ENCODE data around the gene TTC36. TPM values are rescaled to one million over a fixed set of nuclear protein-coding genes. Genes with fewer than 3 reads are reported as not detected.

Gene TTC36
- total and polyA plus RNA-seq, 4 experiments from 2014 or later: 0.39 to 1.2 (median 0.82) TPM

DNA sequence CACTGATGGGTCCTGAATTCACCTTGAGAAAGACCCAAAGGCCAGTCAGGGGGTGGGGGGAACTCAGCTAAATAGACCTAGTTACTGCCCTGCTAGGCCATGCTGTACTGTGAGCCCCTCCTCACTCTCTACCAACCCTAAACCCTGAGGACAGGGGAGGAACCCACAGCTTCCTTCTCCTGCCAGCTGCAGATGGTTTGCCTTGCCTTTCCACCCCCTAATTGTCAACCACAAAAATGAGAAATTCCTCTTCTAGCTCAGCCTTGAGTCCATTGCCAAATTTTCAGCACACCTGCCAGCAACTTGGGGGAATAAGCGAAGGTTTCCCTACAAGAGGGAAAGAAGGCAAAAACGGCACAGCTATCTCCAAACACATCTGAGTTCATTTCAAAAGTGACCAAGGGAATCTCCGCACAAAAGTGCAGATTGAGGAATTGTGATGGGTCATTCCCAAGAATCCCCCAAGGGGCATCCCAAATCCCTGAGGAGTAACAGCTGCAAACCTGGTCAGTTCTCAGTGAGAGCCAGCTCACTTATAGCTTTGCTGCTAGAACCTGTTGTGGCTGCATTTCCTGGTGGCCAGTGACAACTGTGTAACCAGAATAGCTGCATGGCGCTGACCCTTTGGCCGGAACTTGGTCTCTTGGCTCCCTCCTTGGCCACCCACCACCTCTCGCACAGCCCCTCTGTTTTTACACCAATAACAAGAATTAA is 2.4 kb upstream of the TTC36 start:
- H3K4me3 Mint-ChIP-seq: no peak overlapping the region
- DNase-seq: no peak
- Histone ChIP-seq H3K4me1 (ENCODE audit: insufficient read depth, low read length) (peaks cover 18% of the 10 kb centered on the region), H3K9me3 (ENCODE audit: control insufficient read depth in 1 of 2, low read length in 2 of 2) (no peaks in the 10 kb centered on the region), H3K27ac (ENCODE audit: low read depth, low read length) (no peak overlapping the region), H3K36me3 (ENCODE audit: insufficient read depth, low read length) (peaks cover 33% of the 10 kb centered on the region), H3K4me3 (ENCODE audit: low read length in 2 of 2) (no peak overlapping the region), H3K27me3 (ENCODE audit: insufficient read depth, low read length) (no peaks in the 10 kb centered on the region)
- H3K4me1 Mint-ChIP-seq: peaks cover 13 to 31% (median 17%) of the 10 kb centered on the region in 4 donors
- POLR2A ChIA-PET (ENCODE audit: partially characterized antibody): interaction anchor here (0.9 to 1.0 kb wide), 2 partner anchors 10 to 86 kb away, joined by 3 read pairs; no protein-coding TSS in a partner anchor
- peaks cover 25 to 42% of the 10 kb centered on the region in 2 donors for H3K36me3 Mint-ChIP-seq
- peak overlapping the region in 4 of 7 donors; percentile 4 to 79 (median 66) for H3K27ac Mint-ChIP-seq
- peaks cover 0 to 2% (median 0%) of the 10 kb centered on the region in 8 donors for H3K9me3 Mint-ChIP-seq
- CTCF ChIA-PET (ENCODE audit: partially characterized antibody): interaction anchor here (1.1 kb wide), 1 partner anchor 37 kb away, joined by 3 read pairs; no protein-coding TSS in a partner anchor
- intact Hi-C loops (cut with micrococcal nuclease): no loop called here
- H3K27me3 Mint-ChIP-seq: no peaks in the 10 kb centered on the region

DNA sequence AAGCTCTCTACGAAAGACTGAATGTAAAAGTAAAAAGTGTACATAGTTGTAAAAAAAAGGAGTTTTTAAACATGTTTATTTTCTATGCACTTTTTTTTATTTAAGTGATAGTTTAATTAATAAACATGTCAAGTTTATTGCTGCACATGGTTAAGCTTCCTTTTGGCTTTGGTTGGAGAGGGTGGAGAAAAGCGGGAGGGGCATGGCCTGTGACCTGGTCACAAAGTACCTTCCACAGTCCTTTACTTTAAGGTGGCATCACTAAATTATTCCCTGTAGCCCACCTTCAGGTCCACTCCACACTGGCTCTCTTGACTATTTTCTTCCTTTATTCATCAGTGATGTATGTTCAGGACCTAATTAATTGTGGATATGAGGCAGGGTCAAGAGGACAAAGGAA is 586 bp upstream of the TTC36 start:
- Mint-ChIP-seq H3K36me3 (peaks cover 15 to 32% of the 10 kb centered on the region in 2 donors), H3K27me3 (no peaks in the 10 kb centered on the region)
- POLR2A ChIA-PET (ENCODE audit: partially characterized antibody): interaction anchor here (1.4 kb wide), 1 partner anchor 91 kb away, joined by 7 read pairs; the partner anchor contains the start of gene KMT2A

DNA sequence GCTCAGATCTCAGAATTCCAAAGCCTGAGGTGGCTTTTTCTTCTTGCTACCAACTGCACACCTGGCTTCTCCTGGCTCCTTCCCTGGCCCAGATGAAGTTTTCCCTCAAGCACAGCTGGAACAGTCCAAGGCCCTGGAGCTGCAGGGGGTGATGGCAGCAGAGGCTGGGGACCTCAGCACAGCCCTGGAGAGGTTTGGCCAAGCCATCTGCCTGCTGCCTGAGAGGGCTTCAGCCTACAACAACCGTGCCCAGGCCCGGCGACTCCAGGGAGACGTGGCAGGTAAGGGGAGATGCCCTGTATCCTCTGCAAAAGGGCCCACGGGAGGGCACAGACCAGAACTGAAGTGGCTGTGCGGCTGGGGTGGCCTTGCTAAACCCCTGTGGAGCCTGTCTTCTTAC is 1.2 kb downstream of the TTC36 start:
- Histone ChIP-seq H3K4me3 (ENCODE audit: low read length in 2 of 2) (no peak overlapping the region), H3K27ac (ENCODE audit: low read depth, low read length) (no peak overlapping the region), H3K4me1 (ENCODE audit: insufficient read depth, low read length) (peaks cover 32% of the 10 kb centered on the region), H3K27me3 (ENCODE audit: insufficient read depth, low read length) (no peaks in the 10 kb centered on the region), H3K9me3 (ENCODE audit: control insufficient read depth in 1 of 2, low read length in 2 of 2) (no peaks in the 10 kb centered on the region), H3K36me3 (ENCODE audit: insufficient read depth, low read length) (peaks cover 3% of the 10 kb centered on the region)
- intact Hi-C loops (cut with micrococcal nuclease): no loop called here
- DNase-seq: no peak
- H3K27ac Mint-ChIP-seq: peak overlapping the region in 1 of 7 donors; percentile 86
- H3K9me3 Mint-ChIP-seq: peaks cover 0 to 2% (median 0%) of the 10 kb centered on the region in 8 donors
- no peaks in the 10 kb centered on the region for H3K27me3 Mint-ChIP-seq
- POLR2A ChIA-PET (ENCODE audit: partially characterized antibody): no interaction called here
- peaks cover 6 to 22% of the 10 kb centered on the region in 2 donors for H3K36me3 Mint-ChIP-seq
- CTCF ChIA-PET (ENCODE audit: partially characterized antibody): no interaction called here
- H3K4me3 Mint-ChIP-seq: no peak overlapping the region
- H3K4me1 Mint-ChIP-seq: peaks cover 19 to 47% (median 32%) of the 10 kb centered on the region in 4 donors

More for the DNA sequence above, 586 bp upstream of the TTC36 start:
- no peak overlapping the region for H3K4me3 Mint-ChIP-seq
- DNase-seq: no peak
- no peak overlapping the region for H3K4me3 ChIP-seq (ENCODE audit: low read length in 2 of 2)
- H3K9me3 Mint-ChIP-seq: peaks cover 0 to 2% (median 0%) of the 10 kb centered on the region in 8 donors
- H3K36me3 ChIP-seq (ENCODE audit: insufficient read depth, low read length): peaks cover 15% of the 10 kb centered on the region
- no peaks in the 10 kb centered on the region for H3K9me3 ChIP-seq (ENCODE audit: control insufficient read depth in 1 of 2, low read length in 2 of 2)
- no peaks in the 10 kb centered on the region for H3K27me3 ChIP-seq (ENCODE audit: insufficient read depth, low read length)
- H3K4me1 Mint-ChIP-seq: peaks cover 19 to 40% (median 26%) of the 10 kb centered on the region in 4 donors
- H3K27ac ChIP-seq (ENCODE audit: low read depth, low read length): no peak overlapping the region
- H3K27ac Mint-ChIP-seq: no peak overlapping the region
- intact Hi-C loops (cut with micrococcal nuclease): no loop called here
- peaks cover 27% of the 10 kb centered on the region for H3K4me1 ChIP-seq (ENCODE audit: insufficient read depth, low read length)
- CTCF ChIA-PET (ENCODE audit: partially characterized antibody): no interaction called here

DNA sequence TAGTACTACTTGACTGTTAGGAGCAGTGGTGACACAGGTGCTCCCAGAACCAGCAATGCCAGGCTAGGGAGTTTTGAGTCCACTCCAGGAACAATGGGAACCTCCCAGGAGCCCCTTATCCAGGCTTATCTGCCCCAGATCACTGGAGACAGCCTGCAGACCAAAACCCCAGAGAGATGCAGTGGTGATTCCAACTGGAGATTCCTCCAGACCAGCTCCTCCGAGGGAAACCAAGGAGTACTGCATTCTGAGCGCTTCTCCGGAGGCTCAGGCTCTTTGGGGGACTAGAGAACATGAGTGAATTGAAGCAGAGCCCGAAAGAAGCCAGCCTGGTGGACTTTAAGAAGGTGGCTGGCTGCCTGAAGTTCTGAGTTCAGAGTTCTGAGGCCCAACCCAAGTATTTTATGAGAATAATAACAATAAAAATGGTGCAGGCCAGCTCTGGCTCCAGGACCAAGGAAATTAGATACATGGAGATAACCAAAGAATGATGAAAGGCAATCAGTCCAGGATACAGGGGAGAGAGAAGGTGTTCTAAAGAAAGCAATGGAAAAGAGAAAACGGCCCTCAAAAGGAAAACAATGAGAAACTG is 2.4 kb downstream of the TTC36 start:
- POLR2A ChIA-PET (ENCODE audit: partially characterized antibody): interaction anchor here (0.6 to 1.5 kb wide), 6 partner anchors 37 to 170 kb away, joined by 3 to 10 read pairs (median 3); partner anchors contain the start of genes ARCN1, ATP5MG, KMT2A and UBE4A
- intact Hi-C loops (cut with micrococcal nuclease): loop anchor here (5.0 kb wide), 1 partner anchor 38 kb away; the partner anchor contains the start of gene IFT46
- peaks cover 0 to 2% (median 0%) of the 10 kb centered on the region in 8 donors for H3K9me3 Mint-ChIP-seq
- no peaks in the 10 kb centered on the region for H3K27me3 Mint-ChIP-seq
- peaks cover 19 to 47% (median 32%) of the 10 kb centered on the region in 4 donors for H3K4me1 Mint-ChIP-seq
- CTCF ChIA-PET (ENCODE audit: partially characterized antibody): no interaction called here
- H3K4me3 ChIP-seq (ENCODE audit: low read length in 2 of 2): peak overlapping the region in 1 of 2 donors; percentile 77
- peaks cover 0 to 14% of the 10 kb centered on the region in 2 donors for H3K36me3 Mint-ChIP-seq
- H3K4me3 Mint-ChIP-seq: peak overlapping the region; percentile 87 to 95 (median 91)
- no peak overlapping the region for H3K27ac ChIP-seq (ENCODE audit: low read depth, low read length)
- H3K4me1 ChIP-seq (ENCODE audit: insufficient read depth, low read length): peaks cover 32% of the 10 kb centered on the region
- H3K27ac Mint-ChIP-seq: peak overlapping the region in 6 of 7 donors; percentile 52 to 91 (median 85)
- no peak for DNase-seq
- peaks cover 2% of the 10 kb centered on the region for H3K36me3 ChIP-seq (ENCODE audit: insufficient read depth, low read length)
- H3K27me3 ChIP-seq (ENCODE audit: insufficient read depth, low read length): no peaks in the 10 kb centered on the region
- H3K9me3 ChIP-seq (ENCODE audit: control insufficient read depth in 1 of 2, low read length in 2 of 2): no peaks in the 10 kb centered on the region

DNA sequence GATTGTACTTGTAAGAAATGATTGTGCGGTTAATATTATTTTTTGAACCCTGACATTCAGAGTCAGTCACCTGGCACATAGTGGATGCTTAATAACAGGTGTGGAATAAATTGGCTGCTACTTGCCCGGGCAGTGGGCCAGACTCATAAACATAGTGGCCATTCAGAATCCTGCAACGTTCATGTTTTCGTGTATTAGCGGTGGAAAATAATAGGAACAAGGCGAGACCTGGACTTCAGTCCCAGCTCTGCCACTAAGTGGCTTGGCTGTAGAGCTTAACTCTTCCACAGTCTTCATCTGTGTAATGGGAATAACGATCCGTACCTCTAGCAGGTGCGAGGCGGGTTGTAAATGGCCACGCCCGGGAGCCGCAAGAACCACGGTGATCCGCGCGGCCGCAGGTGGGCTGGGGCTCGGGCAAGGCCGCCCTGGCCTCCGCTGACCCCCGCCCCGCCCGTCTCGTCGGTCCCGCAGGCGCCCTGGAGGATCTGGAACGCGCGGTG is 3.0 kb downstream of the TTC36 start:
- peak overlapping the region; percentile 65 for H3K27ac ChIP-seq (ENCODE audit: low read depth, low read length)
- POLR2A ChIA-PET (ENCODE audit: partially characterized antibody): interaction anchor here (0.5 to 1.5 kb wide), 6 partner anchors 8 to 171 kb away, joined by 3 to 10 read pairs (median 3); partner anchors contain the start of genes ARCN1, KMT2A and UBE4A
- peak overlapping the region; percentile 87 to 95 (median 91) for H3K4me3 Mint-ChIP-seq
- peaks cover 19 to 47% (median 31%) of the 10 kb centered on the region in 4 donors for H3K4me1 Mint-ChIP-seq
- no peaks in the 10 kb centered on the region for H3K36me3 ChIP-seq (ENCODE audit: insufficient read depth, low read length)
- H3K36me3 Mint-ChIP-seq: peaks cover 0 to 9% of the 10 kb centered on the region in 2 donors
- CTCF ChIA-PET (ENCODE audit: partially characterized antibody): no interaction called here
- H3K4me1 ChIP-seq (ENCODE audit: insufficient read depth, low read length): peaks cover 32% of the 10 kb centered on the region
- intact Hi-C loops (cut with micrococcal nuclease): loop anchor here (5.0 kb wide), 1 partner anchor 37 kb away; the partner anchor contains the start of gene IFT46
- H3K4me3 ChIP-seq (ENCODE audit: low read length in 2 of 2): peak overlapping the region in 1 of 2 donors; percentile 77
- H3K27ac Mint-ChIP-seq: peak overlapping the region; percentile 52 to 91 (median 84)
- DNase-seq: peak in 2 of 5 donors; percentile 2 to 44
- H3K9me3 Mint-ChIP-seq: peaks cover 0 to 2% (median 0%) of the 10 kb centered on the region in 8 donors
- H3K9me3 ChIP-seq (ENCODE audit: control insufficient read depth in 1 of 2, low read length in 2 of 2): no peaks in the 10 kb centered on the region
- H3K27me3 ChIP-seq (ENCODE audit: insufficient read depth, low read length): no peaks in the 10 kb centered on the region
- H3K27me3 Mint-ChIP-seq: no peaks in the 10 kb centered on the region

DNA sequence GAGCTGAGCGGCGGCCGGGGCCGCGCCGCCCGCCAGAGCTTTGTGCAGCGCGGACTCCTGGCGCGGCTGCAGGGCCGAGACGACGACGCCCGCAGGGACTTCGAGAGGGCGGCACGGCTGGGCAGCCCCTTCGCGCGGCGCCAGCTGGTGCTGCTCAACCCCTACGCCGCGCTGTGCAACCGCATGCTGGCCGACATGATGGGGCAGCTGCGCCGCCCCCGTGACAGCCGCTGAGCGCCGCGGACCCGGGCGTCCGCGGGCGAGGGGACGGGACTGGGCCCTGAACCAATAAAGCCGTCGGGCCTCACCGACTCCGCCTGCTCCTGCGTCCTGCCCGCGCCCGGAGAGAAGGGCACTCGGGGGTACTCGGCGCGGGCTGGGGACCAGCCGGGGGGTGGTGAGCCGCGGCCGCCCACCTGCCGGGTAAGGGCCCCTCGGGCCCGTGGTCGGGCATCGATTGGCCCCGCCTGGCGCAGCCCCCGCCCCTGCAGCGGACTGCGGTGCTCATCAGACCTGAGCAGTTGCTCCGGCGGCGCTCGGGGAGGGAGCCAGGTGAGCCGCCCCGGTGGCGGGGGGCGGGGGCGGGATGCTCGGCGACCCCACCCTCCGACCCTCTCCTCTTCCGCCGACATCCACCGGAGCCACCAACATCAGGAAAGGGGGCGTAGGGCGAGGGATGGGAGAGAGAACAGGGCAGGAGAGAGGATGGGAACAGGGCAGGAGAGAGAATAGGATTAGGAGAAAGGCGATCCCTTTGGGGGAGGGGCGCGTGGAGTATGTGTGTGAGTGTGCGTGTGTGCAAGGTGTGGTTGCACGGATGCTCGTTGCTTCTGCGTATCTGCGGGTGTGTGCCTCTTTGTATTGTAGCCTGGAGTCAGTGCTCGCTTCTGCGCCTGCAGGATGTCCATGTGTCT is 3.7 kb downstream of the TTC36 start, which contains the start of gene TMEM25:
Gene TMEM25, plus strand, starts transcription at position 510 of the 914 bp plus-strand sequence. CDS start 610 bp downstream, outside the sequence.
- intact Hi-C loops (cut with micrococcal nuclease): loop anchor here (5.0 kb wide), 1 partner anchor 36 kb away; the partner anchor contains the start of gene IFT46
- DNase-seq: peak; percentile 68 to 78 (median 72)
- Histone ChIP-seq H3K27me3 (ENCODE audit: insufficient read depth, low read length) (no peaks in the 10 kb centered on the region), H3K27ac (ENCODE audit: low read depth, low read length) (peak within 1 kb of the TSS; percentile 65), H3K4me1 (ENCODE audit: insufficient read depth, low read length) (peaks cover 32% of the 10 kb centered on the region), H3K9me3 (ENCODE audit: control insufficient read depth in 1 of 2, low read length in 2 of 2) (no peaks in the 10 kb centered on the region), H3K4me3 (ENCODE audit: low read length in 2 of 2) (peak within 1 kb of the TSS; percentile 65 to 77), H3K36me3 (ENCODE audit: insufficient read depth, low read length) (no peaks in the 10 kb centered on the region)
- peaks cover 0 to 8% of the 10 kb centered on the region in 2 donors for H3K36me3 Mint-ChIP-seq
- peaks cover 19 to 47% (median 31%) of the 10 kb centered on the region in 4 donors for H3K4me1 Mint-ChIP-seq
- POLR2A ChIA-PET (ENCODE audit: partially characterized antibody): interaction anchor here (0.5 to 1.5 kb wide), 6 partner anchors 8 to 171 kb away, joined by 3 to 10 read pairs (median 3); partner anchors contain the start of genes ARCN1, KMT2A and UBE4A
- CTCF ChIA-PET (ENCODE audit: partially characterized antibody): no interaction called here
- no peaks in the 10 kb centered on the region for H3K27me3 Mint-ChIP-seq
- H3K27ac Mint-ChIP-seq: peak within 1 kb of the TSS; percentile 84 to 97 (median 92)
- peaks cover 0 to 2% (median 0%) of the 10 kb centered on the region in 8 donors for H3K9me3 Mint-ChIP-seq
- peak within 1 kb of the TSS; percentile 91 to 98 (median 93) for H3K4me3 Mint-ChIP-seq
